K562 treated with DMSO at 1 percent for 4 hours (cell line): ENCODE measurements around the gene GRB14. TPM values are rescaled to one million over a fixed set of nuclear protein-coding genes. Genes with fewer than 3 reads are reported as not detected.

Experiments used
- total RNA-seq: library from RNA; unstranded; fragments of 300-600 nt; gene quantifications from 2 replicates; pipeline ENCODE4 v1.2.3, GENCODE V29; 2022; ENCODE audit not compliant: insufficient read depth

The GRB14 gene
- not detected in 2 replicates for total RNA-seq

DNA sequence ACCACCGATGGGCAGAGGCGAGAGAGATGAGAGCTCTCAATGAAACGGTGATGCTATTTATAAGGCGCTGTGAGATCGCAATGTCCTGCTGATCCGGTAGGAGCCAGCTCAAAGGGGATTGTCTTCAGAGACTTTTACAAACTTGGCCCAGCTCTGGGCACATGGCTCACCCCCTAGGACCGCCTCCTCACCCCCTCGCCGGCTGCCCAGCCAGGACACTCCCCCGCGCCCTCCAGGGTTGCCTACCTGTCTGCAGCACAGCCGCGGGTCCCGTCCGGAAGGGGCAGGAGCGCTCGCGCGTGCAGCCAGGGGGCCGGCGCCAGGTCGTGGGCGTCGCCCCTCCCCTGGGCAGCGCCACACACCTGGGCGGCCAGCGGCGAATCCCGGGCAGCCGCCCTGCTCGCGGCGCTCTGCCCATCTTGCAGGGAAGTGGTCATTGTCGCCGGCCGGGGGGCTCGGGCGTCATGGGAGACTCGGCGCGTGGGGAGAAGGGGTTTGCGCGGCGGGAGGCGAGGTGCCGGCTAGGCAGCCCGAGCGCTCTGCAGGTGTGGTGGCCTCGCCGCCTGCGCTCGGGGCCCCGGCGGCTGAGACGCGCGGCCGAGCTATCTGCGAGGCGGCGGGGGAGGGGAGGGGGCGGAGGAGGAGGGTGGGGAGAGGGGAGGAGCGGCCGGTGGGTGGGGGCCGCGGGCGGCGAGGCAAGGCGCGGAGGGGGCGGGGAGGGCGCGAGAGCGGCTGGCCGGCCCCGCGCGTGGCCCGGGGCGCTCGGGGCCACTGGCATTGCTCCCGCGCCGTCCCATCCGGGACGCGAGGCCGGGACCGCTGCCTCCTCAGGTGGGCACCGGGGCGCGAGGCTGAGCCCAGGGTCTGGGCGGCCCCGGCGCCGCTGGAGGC is at the start of gene GRB14:
GRB14 (minus strand) TSS at position 610 of the 891 bp plus-strand sequence; CDS start at position 437, 173 bp downstream.

Other genes starting within 250 kb of the GRB14 start
- 0.41 and 1.6 TPM in 2 replicates for gene COBLL1, start 220.3 kb upstream of the GRB14 start, total RNA-seq